D341Med (cell line): ENCODE measurements around the gene CCDC137.

Experiments
- DNase-seq: peaks from one replicate; pipeline ENCODE4 v3.0.0; 2012; ENCODE audit warnings: low spot score

The CCDC137 gene

DNA sequence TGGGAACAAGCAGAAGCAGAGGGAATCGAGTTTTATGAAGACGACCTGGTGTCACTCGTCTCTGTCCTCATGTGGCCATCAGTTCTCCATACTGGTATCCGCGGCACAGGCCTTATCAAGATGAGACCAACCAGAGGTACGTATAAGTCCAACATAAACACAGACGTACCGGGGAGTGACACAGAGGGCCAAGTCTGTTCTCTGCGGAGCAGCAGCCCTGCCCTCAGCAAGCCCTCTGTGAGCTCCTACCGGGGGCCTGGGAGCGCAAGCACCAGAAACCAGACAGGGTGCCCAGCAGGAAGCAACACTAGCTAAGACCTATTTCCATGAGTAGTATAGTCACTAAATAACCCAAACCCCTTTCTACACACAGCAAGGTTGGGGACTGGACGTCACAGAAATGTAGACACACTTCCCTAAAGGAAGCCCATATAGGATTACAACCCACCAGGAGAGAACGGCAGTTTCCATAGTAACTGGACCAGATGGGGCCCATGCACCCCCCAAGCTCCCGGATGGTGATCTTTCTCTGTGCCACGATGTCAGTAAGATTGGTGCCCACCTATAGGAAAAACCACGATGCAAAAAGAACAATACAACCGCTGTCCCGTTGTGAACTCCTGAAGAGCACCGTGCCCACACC lies 16.1 kb downstream of the CCDC137 start:
- DNase-seq = no peak

DNA sequence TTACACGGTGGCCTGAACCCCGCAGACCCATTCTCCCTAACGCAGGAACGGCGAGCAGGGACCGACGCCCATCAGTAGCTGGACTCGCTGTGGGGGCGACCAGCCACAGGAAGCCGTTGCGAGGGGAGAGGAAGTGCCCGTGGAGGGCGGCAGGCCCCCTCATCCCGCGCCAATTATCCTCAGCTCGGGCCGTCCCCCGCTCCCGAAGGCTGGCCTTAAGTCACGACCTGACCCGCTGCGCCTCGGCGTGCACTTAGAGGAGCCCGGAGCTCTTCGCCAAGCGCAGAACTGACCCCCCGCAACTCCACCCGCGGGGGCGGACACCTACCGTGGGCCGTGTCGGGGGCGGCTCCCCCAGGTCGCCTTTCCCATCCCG lies 16.7 kb downstream of the CCDC137 start:
- no peak for DNase-seq

GRCh38 chr17:81683584-81684441 lies 17.3 kb downstream of the CCDC137 start, which contains the start of the genes ARL16 and HGS:
ARL16 (minus strand) TSS chr17:81683797; CDS start chr17:81683753, 44 bp downstream.
HGS (plus strand) TSS chr17:81684011; CDS start chr17:81684067, 56 bp downstream.
- peak; percentile 100 for DNase-seq

GRCh38 chr17:81684442-81684911 lies 17.9 kb downstream of the CCDC137 start:
- DNase-seq = no peak

DNA sequence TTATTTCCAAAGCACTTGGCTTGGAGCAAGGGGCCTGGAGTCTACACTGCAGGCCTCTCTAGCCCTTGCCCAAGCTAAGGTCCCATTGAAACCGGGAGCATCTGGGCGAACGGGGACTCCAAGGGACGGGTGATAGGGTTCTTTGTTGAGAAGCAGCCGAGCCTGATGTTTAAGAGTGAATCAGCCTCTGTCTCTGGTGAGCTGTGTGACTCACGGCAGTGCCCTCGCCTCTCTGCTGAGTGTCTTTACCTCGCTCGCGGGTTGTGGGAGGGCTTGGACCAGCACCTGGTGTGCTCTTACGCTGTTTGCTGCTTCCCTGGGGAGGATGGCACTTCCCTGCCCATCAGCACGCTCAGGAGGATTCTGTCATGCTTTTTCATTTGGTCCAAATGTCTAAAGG lies 18.6 kb downstream of the CCDC137 start:
- no peak for DNase-seq

GRCh38 chr17:81686614-81687013 lies 20.1 kb downstream of the CCDC137 start:
- DNase-seq = no peak

DNA sequence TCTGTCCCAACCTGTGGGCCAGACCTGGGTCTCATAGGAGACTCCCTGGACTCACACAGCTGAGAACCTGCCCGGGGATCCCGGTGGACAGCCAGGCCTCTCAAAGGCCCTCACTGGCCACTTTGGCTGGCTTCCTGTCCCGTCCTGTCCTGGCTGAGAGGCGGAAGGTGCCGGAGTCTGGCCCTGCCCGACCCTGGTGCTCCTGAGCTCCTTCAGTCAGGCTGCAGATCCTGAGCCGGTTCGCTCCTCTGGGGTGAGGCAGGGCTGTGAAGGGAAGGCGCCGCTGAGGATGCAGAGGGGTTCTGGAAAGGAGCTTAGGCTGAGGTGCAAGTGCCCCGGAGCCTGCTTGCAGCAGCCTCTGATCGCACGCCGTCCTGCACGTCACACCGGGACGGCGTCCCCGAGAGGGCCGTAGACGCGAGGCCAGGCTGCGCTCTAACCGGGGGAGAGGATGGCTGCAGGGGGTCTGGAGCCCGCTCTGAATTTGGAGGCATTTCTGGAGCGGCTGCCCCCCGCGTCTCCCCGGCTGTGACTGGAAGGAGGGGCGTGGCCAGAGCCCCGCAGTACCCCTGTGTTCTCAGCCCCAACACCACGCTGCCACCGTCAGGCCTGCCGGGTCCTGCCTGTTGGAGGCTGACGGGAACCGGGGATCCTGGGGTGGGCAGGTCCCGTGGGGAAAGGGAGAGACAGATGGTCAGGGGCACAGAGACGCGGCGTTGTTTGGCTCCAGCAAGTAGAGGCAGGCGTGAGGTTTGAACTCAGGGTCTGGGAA lies 21.4 kb downstream of the CCDC137 start:
- peak; percentile 58 for DNase-seq

DNA sequence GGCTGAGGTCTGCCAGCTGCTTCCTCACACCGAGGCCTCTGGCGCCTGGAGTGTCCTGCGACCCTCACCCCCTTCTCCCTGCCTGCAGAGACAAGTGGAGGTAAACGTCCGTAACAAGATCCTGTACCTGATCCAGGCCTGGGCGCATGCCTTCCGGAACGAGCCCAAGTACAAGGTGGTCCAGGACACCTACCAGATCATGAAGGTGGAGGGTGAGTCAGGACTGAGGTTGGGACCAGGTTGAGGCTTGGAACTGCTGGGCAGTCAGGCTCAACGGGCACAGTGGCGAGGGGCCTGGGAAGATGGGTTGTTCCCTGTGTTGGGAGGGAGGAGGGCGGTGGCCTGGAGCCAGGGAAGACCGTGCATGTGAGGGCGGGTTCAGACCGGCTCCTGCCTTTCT lies 22.1 kb downstream of the CCDC137 start:
- DNase-seq = no peak

DNA sequence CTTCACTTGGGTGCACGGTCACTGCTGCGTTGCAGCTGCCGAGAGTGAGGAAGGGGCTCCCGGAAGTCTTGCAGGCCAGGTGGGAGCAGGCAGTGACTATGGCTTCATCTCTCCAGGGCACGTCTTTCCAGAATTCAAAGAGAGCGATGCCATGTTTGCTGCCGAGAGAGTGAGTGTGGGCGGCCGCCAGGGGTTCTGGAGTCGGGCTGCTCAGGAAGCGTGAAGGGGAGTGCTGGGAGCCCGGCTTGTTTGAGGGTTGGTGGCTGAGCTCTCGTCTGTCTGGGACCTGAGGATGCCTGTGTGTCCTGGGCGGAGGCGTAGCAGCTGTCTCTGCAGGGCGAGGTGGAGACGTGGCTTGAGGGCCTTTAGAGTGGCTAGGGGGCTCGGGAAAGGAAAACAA lies 23.5 kb downstream of the CCDC137 start:
- no peak for DNase-seq

DNA sequence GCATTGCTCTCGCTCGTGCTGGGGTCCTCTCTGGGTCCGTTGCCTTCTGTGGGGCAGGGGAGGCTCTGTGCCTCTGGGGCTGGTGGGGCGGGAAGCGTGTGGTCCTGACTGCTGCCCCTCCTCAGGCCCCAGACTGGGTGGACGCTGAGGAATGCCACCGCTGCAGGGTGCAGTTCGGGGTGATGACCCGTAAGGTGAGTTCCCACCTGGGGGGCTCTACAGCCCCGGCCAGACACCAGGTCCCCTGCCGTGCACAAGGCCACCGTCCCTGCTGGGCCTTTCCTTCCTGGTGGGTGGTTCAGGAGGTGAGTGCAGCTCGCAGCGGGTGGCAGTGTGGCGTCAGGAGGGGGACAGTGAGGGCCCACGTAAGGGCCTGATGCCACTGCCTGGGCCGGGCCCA lies 24.0 kb downstream of the CCDC137 start:
- DNase-seq = no peak

DNA sequence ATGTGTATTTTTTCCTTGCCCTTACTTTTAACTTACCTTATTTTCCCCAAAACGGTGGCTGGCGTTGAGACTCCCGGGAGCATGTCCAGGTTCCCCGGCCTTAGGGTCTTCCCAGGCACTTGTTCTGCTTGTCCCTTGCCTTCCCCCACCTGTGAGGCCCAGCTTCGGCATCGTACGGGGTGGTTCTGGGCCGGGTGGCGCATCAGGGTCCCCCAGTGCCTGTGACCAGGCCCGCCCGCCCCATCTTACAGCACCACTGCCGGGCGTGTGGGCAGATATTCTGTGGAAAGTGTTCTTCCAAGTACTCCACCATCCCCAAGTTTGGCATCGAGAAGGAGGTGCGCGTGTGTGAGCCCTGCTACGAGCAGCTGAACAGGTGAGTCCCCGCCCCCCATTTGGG lies 24.7 kb downstream of the CCDC137 start:
- DNase-seq = no peak

- no peak for DNase-seq
These were observed 25.1 kb downstream of the CCDC137 start for GRCh38 chr17:81691608-81692007.

DNA sequence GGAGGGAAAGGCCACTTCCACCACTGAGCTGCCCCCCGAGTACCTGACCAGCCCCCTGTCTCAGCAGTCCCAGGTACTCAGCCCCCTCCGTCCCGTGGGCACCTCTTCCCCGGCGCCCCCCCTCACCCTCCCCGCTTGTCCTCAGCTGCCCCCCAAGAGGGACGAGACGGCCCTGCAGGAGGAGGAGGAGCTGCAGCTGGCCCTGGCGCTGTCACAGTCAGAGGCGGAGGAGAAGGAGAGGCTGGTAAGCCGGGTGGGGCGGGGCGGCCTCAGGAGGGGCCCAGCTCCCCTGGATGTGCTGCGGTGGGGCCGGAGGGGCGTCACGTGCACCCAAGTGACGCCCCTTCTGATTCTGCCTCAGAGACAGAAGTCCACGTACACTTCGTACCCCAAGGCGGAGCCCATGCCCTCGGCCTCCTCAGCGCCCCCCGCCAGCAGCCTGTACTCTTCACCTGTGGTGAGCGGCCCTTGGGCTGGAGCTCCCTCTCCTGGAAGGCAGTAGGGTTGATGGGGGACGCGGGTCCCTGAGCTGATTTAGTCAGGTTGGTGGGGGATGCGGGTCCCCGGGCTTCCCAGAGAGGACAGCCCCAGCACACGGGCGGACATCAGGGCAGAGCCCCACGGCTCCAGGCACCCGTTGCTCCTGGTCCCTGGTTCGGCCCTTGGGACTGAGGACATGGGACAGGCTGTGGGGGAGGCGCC lies 27.1 kb downstream of the CCDC137 start:
- DNase-seq = peak; percentile 75

- no peak for DNase-seq
These were observed 28.3 kb downstream of the CCDC137 start for GRCh38 chr17:81694810-81695209.

GRCh38 chr17:81695211-81695610 lies 28.7 kb downstream of the CCDC137 start:
- DNase-seq = no peak

GRCh38 chr17:81695801-81696200 lies 29.3 kb downstream of the CCDC137 start:
- DNase-seq = no peak

GRCh38 chr17:81696218-81696941 lies 29.8 kb downstream of the CCDC137 start:
- no peak for DNase-seq

- no peak for DNase-seq
These were observed 30.9 kb downstream of the CCDC137 start for GRCh38 chr17:81697261-81698044.

DNA sequence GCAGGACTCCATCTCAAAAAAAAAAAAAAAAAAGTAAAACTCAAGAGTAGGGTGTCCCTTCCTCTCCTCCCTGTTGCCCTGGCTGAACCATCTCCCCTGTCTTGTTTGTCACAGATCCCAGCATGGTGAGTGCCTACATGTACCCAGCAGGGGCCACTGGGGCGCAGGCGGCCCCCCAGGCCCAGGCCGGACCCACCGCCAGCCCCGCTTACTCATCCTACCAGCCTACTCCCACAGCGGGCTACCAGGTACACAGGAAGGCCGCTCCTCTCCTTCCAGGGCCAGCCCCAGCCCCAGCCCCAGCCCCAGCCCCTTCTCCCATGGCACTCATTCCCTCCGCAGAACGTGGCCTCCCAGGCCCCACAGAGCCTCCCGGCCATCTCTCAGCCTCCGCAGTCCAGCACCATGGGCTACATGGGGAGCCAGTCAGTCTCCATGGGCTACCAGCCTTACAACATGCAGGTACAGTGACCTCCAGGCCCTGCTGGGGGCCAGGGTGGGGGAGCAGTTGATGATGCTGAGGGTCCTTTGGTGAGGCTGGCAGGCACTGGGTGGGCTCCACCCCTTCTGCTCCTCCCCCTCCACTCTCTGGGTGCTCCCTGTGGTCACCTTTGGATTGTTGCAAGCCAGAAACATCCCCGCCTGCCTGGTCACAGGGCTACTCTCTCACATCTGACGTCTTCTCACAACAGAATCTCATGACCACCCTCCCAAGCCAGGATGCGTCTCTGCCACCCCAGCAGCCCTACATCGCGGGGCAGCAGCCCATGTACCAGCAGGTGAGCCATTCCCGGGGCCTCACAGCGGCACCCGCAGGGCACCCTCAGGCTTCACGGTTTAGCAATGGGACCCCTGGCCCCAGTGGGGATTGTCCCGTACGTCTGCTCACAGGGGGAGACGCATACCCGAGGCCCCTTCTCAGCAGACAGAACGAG lies 34.1 kb downstream of the CCDC137 start:
- DNase-seq = no peak
